ENCODE data around the gene HPN.

The HPN gene

DNA sequence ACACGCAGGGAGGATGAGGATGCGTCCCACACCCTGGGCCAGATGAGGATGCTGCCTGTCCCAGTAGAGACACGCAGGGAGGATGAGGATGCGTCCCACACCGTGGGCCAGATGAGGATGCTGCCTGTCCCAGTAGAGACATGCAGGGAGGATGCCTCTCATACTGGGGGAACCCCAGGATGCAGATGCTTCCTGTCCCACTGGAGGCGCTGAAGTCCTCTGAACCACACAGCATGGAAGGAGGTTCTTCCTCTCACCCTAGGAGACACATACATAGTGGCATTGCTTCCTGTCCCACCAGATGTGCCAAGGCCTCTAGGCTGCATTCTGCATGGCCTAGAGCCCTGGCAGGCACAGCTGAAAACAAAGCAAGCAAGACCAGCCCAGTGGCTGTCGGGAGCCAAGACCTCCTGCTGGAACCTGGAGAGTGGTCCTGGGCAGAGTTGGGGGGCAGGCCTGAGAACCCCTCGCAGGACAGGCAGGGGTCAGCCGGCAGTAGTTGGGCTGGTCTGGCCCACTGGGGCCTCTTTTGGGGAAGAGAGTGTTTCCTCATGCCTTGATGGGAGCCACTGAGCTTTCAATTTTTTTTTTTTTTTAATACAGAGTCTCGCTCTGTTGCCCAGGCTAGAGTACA lies 4.3 kb downstream of the HPN start:
- DNase-seq (peak; percentile 64), ATAC-seq (ENCODE audit: insufficient read depth, low read depth) (peak; percentile 97)
- Histone ChIP-seq H2AFZ (ENCODE audit: low read depth, low read length) (peak overlapping the region; percentile 49; the same call in 1 of the 2 replicates), H3K9ac (ENCODE audit: low read depth, low read length) (no peak overlapping the region), H3K79me2 (ENCODE audit: insufficient read depth, low read length) (no peaks in the 10 kb centered on the region), H3K9me3 (ENCODE audit: insufficient read depth, low read length, severe bottlenecking) (no peaks in the 10 kb centered on the region), H3K36me3 (ENCODE audit: insufficient read depth, low read length) (no peaks in the 10 kb centered on the region), H3K27ac (ENCODE audit: low read length) (no peak overlapping the region), H3K27me3 (ENCODE audit: insufficient read depth, low read length, poor library complexity) (no peaks in the 10 kb centered on the region), H3K4me3 (ENCODE audit: low read depth in 1 of 2, low read length in 2 of 2) (no peak overlapping the region), H3K4me1 (ENCODE audit: insufficient read depth, low read length) (no peaks in the 10 kb centered on the region), H4K20me1 (ENCODE audit: insufficient read depth, low read length) (no peaks in the 10 kb centered on the region; the same call in 1 of the 2 replicates), H3K4me2 (ENCODE audit: insufficient read depth, low read length) (no peak overlapping the region)
- TF ChIP-seq EZH2 (IDR thresholded peaks at IDR 0.05; ENCODE audit: borderline replicate concordance, low read depth, low read length, severe bottlenecking) = no peak
- TF ChIP-seq, protein P1, sequence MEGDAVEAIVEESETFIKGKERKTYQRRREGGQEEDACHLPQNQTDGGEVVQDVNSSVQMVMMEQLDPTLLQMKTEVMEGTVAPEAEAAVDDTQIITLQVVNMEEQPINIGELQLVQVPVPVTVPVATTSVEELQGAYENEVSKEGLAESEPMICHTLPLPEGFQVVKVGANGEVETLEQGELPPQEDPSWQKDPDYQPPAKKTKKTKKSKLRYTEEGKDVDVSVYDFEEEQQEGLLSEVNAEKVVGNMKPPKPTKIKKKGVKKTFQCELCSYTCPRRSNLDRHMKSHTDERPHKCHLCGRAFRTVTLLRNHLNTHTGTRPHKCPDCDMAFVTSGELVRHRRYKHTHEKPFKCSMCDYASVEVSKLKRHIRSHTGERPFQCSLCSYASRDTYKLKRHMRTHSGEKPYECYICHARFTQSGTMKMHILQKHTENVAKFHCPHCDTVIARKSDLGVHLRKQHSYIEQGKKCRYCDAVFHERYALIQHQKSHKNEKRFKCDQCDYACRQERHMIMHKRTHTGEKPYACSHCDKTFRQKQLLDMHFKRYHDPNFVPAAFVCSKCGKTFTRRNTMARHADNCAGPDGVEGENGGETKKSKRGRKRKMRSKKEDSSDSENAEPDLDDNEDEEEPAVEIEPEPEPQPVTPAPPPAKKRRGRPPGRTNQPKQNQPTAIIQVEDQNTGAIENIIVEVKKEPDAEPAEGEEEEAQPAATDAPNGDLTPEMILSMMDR (IDR thresholded peaks at IDR 0.05; ENCODE audit: borderline replicate concordance, extremely low read depth, low read length, poor library complexity, severe bottlenecking) = peak; percentile 72

DNA sequence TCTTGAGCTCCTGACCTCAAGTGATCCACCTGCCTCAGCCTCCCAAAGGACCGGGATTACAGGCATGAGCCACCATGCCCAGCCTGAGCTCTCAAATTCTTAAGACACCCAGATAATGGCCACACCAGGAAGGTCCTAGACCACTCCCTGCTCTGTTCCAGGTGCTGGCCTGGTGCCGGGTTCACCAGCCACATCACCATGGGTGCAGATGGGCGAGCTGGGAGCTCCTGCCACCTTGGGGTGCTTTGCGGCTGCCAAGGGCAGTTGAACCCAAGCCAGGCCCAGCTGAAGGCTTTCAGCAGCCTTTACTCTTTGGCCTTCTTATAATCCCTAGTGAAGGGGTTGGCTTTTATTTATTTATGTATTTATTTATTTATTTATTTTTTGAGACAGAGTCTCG lies 4.9 kb downstream of the HPN start:
- Histone ChIP-seq H4K20me1 (ENCODE audit: insufficient read depth, low read length) (no peaks in the 10 kb centered on the region; the same call in 1 of the 2 replicates), H3K27me3 (ENCODE audit: insufficient read depth, low read length, poor library complexity) (no peaks in the 10 kb centered on the region), H2AFZ (ENCODE audit: low read depth, low read length) (no peak overlapping the region), H3K36me3 (ENCODE audit: insufficient read depth, low read length) (no peaks in the 10 kb centered on the region), H3K9me3 (ENCODE audit: insufficient read depth, low read length, severe bottlenecking) (no peaks in the 10 kb centered on the region), H3K9ac (ENCODE audit: low read depth, low read length) (no peak overlapping the region), H3K4me1 (ENCODE audit: insufficient read depth, low read length) (no peaks in the 10 kb centered on the region), H3K27ac (ENCODE audit: low read length) (no peak overlapping the region), H3K4me2 (ENCODE audit: insufficient read depth, low read length) (no peak overlapping the region), H3K4me3 (ENCODE audit: low read depth in 1 of 2, low read length in 2 of 2) (no peak overlapping the region), H3K79me2 (ENCODE audit: insufficient read depth, low read length) (no peaks in the 10 kb centered on the region)
- DNase-seq = no peak
- TF ChIP-seq, protein P1 (IDR thresholded peaks at IDR 0.05; ENCODE audit: borderline replicate concordance, extremely low read depth, low read length, poor library complexity, severe bottlenecking) = no peak
- TF ChIP-seq EZH2 (IDR thresholded peaks at IDR 0.05; ENCODE audit: borderline replicate concordance, low read depth, low read length, severe bottlenecking) = no peak
- ATAC-seq (ENCODE audit: insufficient read depth, low read depth) = no peak

DNA sequence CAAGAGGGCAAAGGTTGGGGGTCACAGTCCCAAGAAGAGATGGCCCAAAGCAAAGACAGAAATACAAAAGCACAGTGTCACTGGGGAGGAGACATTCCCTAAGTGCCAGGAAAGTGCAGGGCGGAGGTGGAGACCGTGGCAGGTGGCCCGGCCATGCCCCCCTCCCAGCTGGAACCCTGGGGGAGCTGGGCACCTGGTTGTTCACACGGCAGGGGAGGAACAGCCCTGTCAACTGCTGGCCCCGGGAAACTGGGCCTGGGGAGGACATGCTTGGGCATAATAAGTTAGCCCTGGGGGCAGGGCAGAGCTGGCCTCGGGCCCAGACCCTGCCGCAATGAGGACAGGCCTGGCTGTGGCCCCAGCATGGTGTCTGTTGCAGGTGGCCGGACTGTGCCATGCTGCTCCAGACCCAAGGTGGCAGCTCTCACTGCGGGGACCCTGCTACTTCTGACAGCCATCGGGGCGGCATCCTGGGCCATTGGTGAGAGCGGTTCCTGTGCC lies 7.4 kb downstream of the HPN start:
- Histone ChIP-seq H4K20me1 (ENCODE audit: insufficient read depth, low read length) (no peaks in the 10 kb centered on the region; the same call in 1 of the 2 replicates), H3K9ac (ENCODE audit: low read depth, low read length) (no peak overlapping the region), H3K4me3 (ENCODE audit: low read depth in 1 of 2, low read length in 2 of 2) (no peak overlapping the region), H3K27ac (ENCODE audit: low read length) (no peak overlapping the region), H3K27me3 (ENCODE audit: insufficient read depth, low read length, poor library complexity) (no peaks in the 10 kb centered on the region), H3K4me2 (ENCODE audit: insufficient read depth, low read length) (no peak overlapping the region), H3K36me3 (ENCODE audit: insufficient read depth, low read length) (no peaks in the 10 kb centered on the region), H3K4me1 (ENCODE audit: insufficient read depth, low read length) (no peaks in the 10 kb centered on the region), H2AFZ (ENCODE audit: low read depth, low read length) (no peak overlapping the region), H3K79me2 (ENCODE audit: insufficient read depth, low read length) (no peaks in the 10 kb centered on the region), H3K9me3 (ENCODE audit: insufficient read depth, low read length, severe bottlenecking) (no peaks in the 10 kb centered on the region)
- DNase-seq (no peak), ATAC-seq (ENCODE audit: insufficient read depth, low read depth) (no peak)
- TF ChIP-seq, protein P1 (IDR thresholded peaks at IDR 0.05; ENCODE audit: borderline replicate concordance, extremely low read depth, low read length, poor library complexity, severe bottlenecking) = no peak
- no peak for TF ChIP-seq EZH2 (IDR thresholded peaks at IDR 0.05; ENCODE audit: borderline replicate concordance, low read depth, low read length, severe bottlenecking)

Data from DND-41 (cell line).